ENCODE results near the gene CKMT2.

The CKMT2 gene

GRCh38 chr5:81315336-81315735 is 82.2 kb downstream of the CKMT2 start:
- H3K27ac ChIP-seq = no peak overlapping the region
- TF ChIP-seq CTCF (IDR thresholded peaks at IDR 0.05) = no peak
- TF ChIP-seq ZFX (IDR thresholded peaks at IDR 0.05; ENCODE audit: borderline replicate concordance) = no peak

GRCh38 chr5:81315830-81316229 is 82.7 kb downstream of the CKMT2 start:
- no peak for TF ChIP-seq ZFX (IDR thresholded peaks at IDR 0.05; ENCODE audit: borderline replicate concordance)
- TF ChIP-seq CTCF (IDR thresholded peaks at IDR 0.05) = no peak
- no peak overlapping the region for H3K27ac ChIP-seq

Data from 22Rv1 (cell line).